ENCODE data around the gene HDAC4. TPM values are rescaled to one million over a fixed set of nuclear protein-coding genes. Genes with fewer than 3 reads are reported as not detected.

The HDAC4 gene
- total RNA-seq, 2 experiments from 2014 or later = 22.6 to 24.5 TPM

DNA sequence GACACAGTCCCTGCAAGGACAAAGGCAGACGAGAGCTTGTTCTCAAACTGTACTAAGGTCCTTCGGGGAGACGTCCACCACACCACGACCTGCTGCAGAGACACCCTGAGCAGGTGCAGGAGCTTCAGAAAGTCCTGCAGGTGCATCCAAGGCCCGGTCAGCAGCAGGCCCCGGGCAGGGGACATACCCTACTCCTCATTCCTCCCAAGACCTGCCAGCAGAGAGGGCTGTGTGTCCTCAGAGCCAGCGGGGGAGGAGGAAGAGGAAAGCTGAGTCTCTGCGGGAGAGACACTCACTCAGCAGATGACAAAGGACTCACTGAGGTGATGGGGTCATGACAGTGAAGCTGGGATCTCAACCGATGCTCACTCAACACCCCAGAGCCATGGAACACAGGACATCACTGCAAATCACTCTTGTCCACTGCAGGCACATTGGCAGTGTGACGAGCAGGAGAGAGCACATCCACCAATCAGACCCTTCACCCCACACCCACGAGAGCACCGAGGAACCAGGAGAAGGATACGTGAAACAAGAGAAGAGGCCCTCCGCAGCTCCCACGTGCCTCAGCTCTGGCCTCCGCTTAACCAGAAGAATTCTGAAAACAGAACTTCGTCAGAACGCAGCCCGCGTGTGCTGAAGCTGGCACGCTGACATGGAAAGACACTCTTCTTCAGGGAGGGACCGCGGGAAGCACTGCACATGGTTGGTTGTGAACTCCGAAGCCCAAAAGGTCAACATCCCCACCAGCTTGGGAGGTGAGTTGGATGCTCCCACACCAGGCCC lies 9.3 kb downstream of the HDAC4 start:
- TF ChIP-seq, protein P1, sequence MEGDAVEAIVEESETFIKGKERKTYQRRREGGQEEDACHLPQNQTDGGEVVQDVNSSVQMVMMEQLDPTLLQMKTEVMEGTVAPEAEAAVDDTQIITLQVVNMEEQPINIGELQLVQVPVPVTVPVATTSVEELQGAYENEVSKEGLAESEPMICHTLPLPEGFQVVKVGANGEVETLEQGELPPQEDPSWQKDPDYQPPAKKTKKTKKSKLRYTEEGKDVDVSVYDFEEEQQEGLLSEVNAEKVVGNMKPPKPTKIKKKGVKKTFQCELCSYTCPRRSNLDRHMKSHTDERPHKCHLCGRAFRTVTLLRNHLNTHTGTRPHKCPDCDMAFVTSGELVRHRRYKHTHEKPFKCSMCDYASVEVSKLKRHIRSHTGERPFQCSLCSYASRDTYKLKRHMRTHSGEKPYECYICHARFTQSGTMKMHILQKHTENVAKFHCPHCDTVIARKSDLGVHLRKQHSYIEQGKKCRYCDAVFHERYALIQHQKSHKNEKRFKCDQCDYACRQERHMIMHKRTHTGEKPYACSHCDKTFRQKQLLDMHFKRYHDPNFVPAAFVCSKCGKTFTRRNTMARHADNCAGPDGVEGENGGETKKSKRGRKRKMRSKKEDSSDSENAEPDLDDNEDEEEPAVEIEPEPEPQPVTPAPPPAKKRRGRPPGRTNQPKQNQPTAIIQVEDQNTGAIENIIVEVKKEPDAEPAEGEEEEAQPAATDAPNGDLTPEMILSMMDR (IDR thresholded peaks at IDR 0.05) = no peak
- intact Hi-C loops (cut with micrococcal nuclease) = no loop called here
- CTCF ChIA-PET = interaction anchor here (1.0 kb wide), 1 partner anchor 12 kb away, joined by 3 read pairs; no protein-coding TSS in a partner anchor

DNA sequence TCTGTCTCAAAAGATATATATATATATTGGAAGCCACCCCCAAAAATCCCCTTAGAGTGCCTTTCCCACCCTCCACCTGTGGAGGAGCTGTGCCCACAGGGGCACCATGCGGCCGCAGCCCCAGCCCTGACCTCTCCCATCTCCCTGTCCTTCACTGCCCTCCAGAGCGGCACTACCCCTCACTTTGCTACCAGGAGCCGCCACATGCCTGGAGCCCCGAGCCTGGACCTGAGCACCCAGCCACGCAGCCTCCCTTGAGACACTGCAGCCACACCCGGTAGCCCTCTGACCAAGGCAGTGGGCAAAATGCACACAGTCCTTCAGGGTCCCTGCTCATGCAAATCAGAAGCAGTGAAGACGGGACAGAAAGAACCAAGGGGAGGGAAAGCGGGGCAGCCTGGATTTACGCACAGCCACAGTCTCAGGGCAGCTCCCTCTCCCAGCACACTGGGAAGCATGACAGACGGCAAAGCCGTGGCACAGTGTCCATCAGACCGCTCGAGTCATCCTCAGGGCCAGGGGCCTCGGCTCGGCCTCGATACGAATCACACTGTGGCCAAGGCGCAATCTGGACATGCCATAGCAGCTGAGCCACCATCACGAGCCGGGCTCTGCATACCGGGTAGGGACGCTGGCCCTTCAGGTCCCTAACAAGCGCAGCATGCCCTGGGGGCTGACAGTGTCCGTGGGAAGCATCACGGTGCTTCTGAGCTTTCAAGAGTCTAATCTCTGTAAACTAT lies 10.1 kb downstream of the HDAC4 start:
- Mint-ChIP-seq H3K27me3 (no peaks in the 10 kb centered on the region), H3K27ac (no peak overlapping the region), H3K36me3 (ENCODE audit: low read depth) (peaks cover 13% of the 10 kb centered on the region), H3K9me3 (no peaks in the 10 kb centered on the region), H3K4me1 (ENCODE audit: low read depth) (peaks cover 12% of the 10 kb centered on the region), H3K4me3 (no peak overlapping the region)
- ATAC-seq = no peak
- ChIA-PET POLR2A (interaction anchor here (0.9 kb wide), 1 partner anchor 94 kb away, joined by 3 read pairs; no protein-coding TSS in a partner anchor), CTCF (interaction anchor here (1.0 to 1.1 kb wide), 2 partner anchors 10 to 11 kb away, joined by 3 read pairs; partner anchors contain the start of gene HDAC4)
- TF ChIP-seq, protein P1 (IDR thresholded peaks at IDR 0.05) = no peak
- no peak for DNase-seq
- intact Hi-C loops (cut with micrococcal nuclease) = no loop called here

More for the DNA sequence above, 9.3 kb downstream of the HDAC4 start:
- no peaks in the 10 kb centered on the region for H3K27me3 Mint-ChIP-seq
- H3K36me3 Mint-ChIP-seq (ENCODE audit: low read depth) = peaks cover 13% of the 10 kb centered on the region
- ATAC-seq (no peak), DNase-seq (no peak)
- H3K27ac Mint-ChIP-seq = no peak overlapping the region
- H3K4me1 Mint-ChIP-seq (ENCODE audit: low read depth) = peaks cover 12% of the 10 kb centered on the region
- POLR2A ChIA-PET = no interaction called here
- no peak overlapping the region for H3K4me3 Mint-ChIP-seq
- no peaks in the 10 kb centered on the region for H3K9me3 Mint-ChIP-seq

DNA sequence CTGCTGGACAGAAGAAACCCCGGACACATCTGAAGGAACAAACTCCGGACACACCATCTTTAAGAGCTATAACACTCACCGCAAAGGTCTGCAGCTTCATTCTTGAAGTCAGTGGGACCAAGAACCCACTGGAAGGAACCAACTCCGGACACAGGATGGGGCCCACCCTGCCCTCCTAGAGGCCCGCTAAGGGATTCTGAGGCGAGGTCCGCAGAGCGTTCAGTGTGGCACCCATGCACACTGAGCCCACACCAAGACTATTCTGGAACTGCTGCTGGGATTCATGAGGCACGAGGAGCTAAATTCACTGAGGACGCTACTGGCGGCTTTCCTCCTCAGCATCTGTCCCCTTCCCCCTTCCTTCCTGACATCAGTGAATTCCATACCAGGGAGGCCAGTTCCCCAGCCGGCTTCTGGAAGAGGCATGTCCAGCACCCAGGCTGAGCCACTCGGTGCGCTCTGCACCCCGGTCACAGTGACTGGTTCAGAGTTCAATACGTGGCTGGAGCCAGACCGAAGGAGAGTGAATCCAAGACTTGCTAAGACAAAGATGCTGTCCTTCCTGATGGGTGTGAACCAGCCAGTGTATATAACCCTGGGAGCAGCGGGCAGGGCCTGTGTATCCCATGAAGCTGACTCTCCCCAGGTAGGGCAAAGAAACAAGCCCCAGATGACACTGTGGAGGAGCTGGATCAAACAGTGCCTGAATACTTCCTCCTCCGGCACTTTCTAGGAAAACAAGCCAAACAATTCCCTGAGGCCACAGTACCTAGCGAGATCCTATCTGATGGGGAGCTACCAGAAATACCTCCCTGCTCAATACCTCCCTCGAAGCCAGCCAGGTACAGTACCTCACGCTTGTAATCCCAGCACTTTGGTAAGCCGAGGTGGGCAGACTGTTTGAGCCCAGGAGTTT lies 11.1 kb downstream of the HDAC4 start:
- Mint-ChIP-seq H3K9me3 (no peaks in the 10 kb centered on the region), H3K4me1 (ENCODE audit: low read depth) (peaks cover 9% of the 10 kb centered on the region), H3K27ac (no peak overlapping the region), H3K27me3 (no peaks in the 10 kb centered on the region), H3K4me3 (no peak overlapping the region), H3K36me3 (ENCODE audit: low read depth) (peaks cover 13% of the 10 kb centered on the region)
- intact Hi-C loops (cut with micrococcal nuclease) = no loop called here
- DNase-seq = no peak
- ChIA-PET POLR2A (interaction anchor here (0.9 kb wide), 1 partner anchor 93 kb away, joined by 3 read pairs; no protein-coding TSS in a partner anchor), CTCF (interaction anchor here (1.1 kb wide), 1 partner anchor 11 kb away, joined by 3 read pairs; the partner anchor contains the start of gene HDAC4)
- TF ChIP-seq, protein P1 (IDR thresholded peaks at IDR 0.05) = no peak
- no peak for ATAC-seq

DNA sequence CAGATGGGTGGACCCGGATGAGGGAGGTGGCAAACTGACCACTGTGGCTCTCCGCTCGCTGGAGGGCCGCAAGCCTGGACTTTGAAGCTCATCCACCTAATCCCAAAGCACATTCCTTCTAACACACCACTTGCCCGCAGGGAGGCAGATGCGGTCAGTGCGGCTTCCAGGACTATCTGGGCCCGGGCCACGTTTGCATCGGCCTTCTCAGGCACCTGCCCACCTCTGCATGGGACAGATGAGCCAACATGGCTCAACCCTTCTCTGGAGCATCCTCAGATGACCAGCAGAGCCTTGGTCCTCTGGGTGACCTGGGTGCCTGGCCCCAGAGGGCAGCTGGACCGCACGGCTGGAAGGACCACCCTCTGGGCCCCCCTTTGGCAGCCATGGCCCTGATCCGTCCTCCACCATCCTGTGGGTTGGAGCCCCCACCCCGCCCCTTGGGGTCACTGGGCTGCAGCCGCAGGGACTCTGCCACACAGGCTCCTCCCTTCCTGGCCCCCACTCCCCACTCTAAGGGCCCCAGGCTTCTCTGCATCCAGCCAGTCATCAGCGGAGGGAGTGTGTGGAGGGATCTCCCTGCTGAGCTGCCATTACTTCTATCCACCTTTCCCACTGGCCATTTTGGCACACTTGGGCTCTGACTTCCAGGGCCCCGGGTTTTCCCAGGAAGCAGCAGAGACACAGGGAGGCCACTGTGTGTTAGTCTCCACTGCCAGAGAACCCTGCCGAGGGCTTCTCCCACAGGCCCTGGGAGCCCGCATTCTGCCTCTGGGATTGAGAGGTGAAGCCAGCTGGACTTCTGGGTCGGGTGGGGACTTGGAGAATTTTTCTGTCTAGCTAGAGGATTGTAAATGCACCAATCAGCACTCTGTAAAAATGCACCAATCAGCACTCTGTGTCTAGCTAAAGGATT lies 12.3 kb downstream of the HDAC4 start:
- intact Hi-C loops (cut with micrococcal nuclease) = no loop called here
- CTCF ChIA-PET = no interaction called here
- no peaks in the 10 kb centered on the region for H3K27me3 Mint-ChIP-seq
- TF ChIP-seq, protein P1 (IDR thresholded peaks at IDR 0.05) = no peak
- POLR2A ChIA-PET = interaction anchor here (1.5 kb wide), 1 partner anchor 10 kb away, joined by 4 read pairs; no protein-coding TSS in a partner anchor
- H3K4me1 Mint-ChIP-seq (ENCODE audit: low read depth) = peaks cover 5% of the 10 kb centered on the region
- peaks cover 13% of the 10 kb centered on the region for H3K36me3 Mint-ChIP-seq (ENCODE audit: low read depth)
- DNase-seq (no peak), ATAC-seq (no peak)
- no peak overlapping the region for H3K4me3 Mint-ChIP-seq
- no peak overlapping the region for H3K27ac Mint-ChIP-seq
- no peaks in the 10 kb centered on the region for H3K9me3 Mint-ChIP-seq

All from activated CD8-positive, alpha-beta T cell treated with anti-CD3 and anti-CD28 coated beads for 36 hours (primary cell).